Neuronal stem cell (in vitro differentiated cells): ENCODE measurements around the gene RECQL5.

ENCODE experiments used
- DNase-seq: peaks from one replicate; pipeline ENCODE4 v3.0.0-alpha.2; 2013; ENCODE audit warnings: low spot score
- H2AFZ ChIP-seq: one replicate; pipeline ENCODE4 v1.6.1; 2013; ENCODE audit warnings: mild to moderate bottlenecking, low read length, inconsistent platforms
- H2AK5ac ChIP-seq: 2 replicates; pipeline ENCODE4 v1.6.1; 2013; ENCODE audit warnings: low read depth, mild to moderate bottlenecking, inconsistent platforms, low read length, moderate library complexity, mixed read lengths
- H2BK120ac ChIP-seq: 2 replicates; pipeline ENCODE4 v1.6.1; 2013; ENCODE audit warnings: low read depth, mild to moderate bottlenecking, inconsistent platforms, low read length, moderate library complexity, mixed read lengths
- H2BK12ac ChIP-seq: one replicate; pipeline ENCODE4 v1.6.1; 2013; ENCODE audit warnings: low read length, inconsistent platforms
- H2BK15ac ChIP-seq: 2 replicates; pipeline ENCODE4 v1.6.1; 2013; ENCODE audit warnings: mild to moderate bottlenecking, low read length, inconsistent platforms, mixed read lengths
- H2BK5ac ChIP-seq: one replicate; pipeline ENCODE4 v1.6.1; 2013; ENCODE audit warnings: inconsistent platforms, mild to moderate bottlenecking, low read length, moderate library complexity
- H3K14ac ChIP-seq: one replicate; pipeline ENCODE4 v1.6.1; 2013; ENCODE audit warnings: low read length, inconsistent platforms
- H3K18ac ChIP-seq: 2 replicates; pipeline ENCODE4 v1.6.1; 2013; ENCODE audit warnings: low read length, inconsistent platforms
- H3K23ac ChIP-seq: 2 replicates; pipeline ENCODE4 v1.6.1; 2013; ENCODE audit warnings: low read depth, mild to moderate bottlenecking, mixed read lengths, low read length, inconsistent platforms; ENCODE audit not compliant: poor library complexity
- H3K27ac ChIP-seq: replicated peaks from 3 replicates; pipeline ENCODE4 v1.5.1; 2013; ENCODE audit warnings: low read length, inconsistent platforms
- H3K27me3 ChIP-seq, 3 experiments: 2 replicates each; pipeline ENCODE4 v1.6.1; 2013; ENCODE audit warnings: low read length in 3 of 3, mild to moderate bottlenecking in 2 of 3, inconsistent platforms in 1 of 3, low read depth in 1 of 3, mixed read lengths in 1 of 3, moderate library complexity in 1 of 3; ENCODE audit not compliant: control insufficient read depth in 3 of 3, insufficient read depth in 3 of 3
- H3K36me3 ChIP-seq, 2 donors: replicated peaks in 1 of 2; 2 replicates each; pipeline ENCODE4 v1.6.1; 2013; ENCODE audit warnings: low read length in 2 of 2; ENCODE audit not compliant: control insufficient read depth in 2 of 2, insufficient read depth in 2 of 2
- H3K4ac ChIP-seq: 2 replicates; pipeline ENCODE4 v1.6.1; 2013; ENCODE audit warnings: inconsistent platforms, mild to moderate bottlenecking, low read length, moderate library complexity
- H3K4me1 ChIP-seq, 2 donors: 1 replicate in 1 of 2; 2 replicates in 1 of 2; pipeline ENCODE4 v1.6.1; 2013; ENCODE audit warnings: low read length in 2 of 2, low read depth in 1 of 2; ENCODE audit not compliant: control insufficient read depth in 2 of 2, insufficient read depth in 1 of 2
- H3K4me2 ChIP-seq: one replicate; pipeline ENCODE4 v1.6.1; 2013; ENCODE audit warnings: mild to moderate bottlenecking, low read length, inconsistent platforms; ENCODE audit not compliant: insufficient read depth, poor library complexity, severe bottlenecking
- H3K4me3 ChIP-seq, 2 donors: 2 replicates each; pipeline ENCODE4 v1.5.1; 2013; ENCODE audit warnings: low read length in 2 of 2, mild to moderate bottlenecking in 2 of 2, inconsistent platforms in 1 of 2, moderate library complexity in 1 of 2
- H3K79me1 ChIP-seq: one replicate; pipeline ENCODE4 v1.6.1; 2013; ENCODE audit warnings: low read depth, mild to moderate bottlenecking, inconsistent platforms, low read length, moderate library complexity
- H3K9ac ChIP-seq: one replicate; pipeline ENCODE4 v1.6.1; 2013; ENCODE audit warnings: mild to moderate bottlenecking, low read depth, low read length, inconsistent platforms; ENCODE audit not compliant: poor library complexity
- H3K9me3 ChIP-seq, 2 donors: replicated peaks in 1 of 2; 2 replicates each; pipeline versions ENCODE3 to v1.6.1; 2013; ENCODE audit warnings: low read length in 2 of 2, mild to moderate bottlenecking in 2 of 2, inconsistent platforms in 1 of 2, low read depth in 1 of 2, mixed read lengths in 1 of 2, moderate library complexity in 1 of 2; ENCODE audit not compliant: control insufficient read depth in 2 of 2, insufficient read depth in 1 of 2
- H4K8ac ChIP-seq: one replicate; pipeline ENCODE4 v1.6.1; 2013; ENCODE audit warnings: low read depth, mild to moderate bottlenecking, inconsistent platforms, low read length, moderate library complexity
- H4K91ac ChIP-seq: one replicate; pipeline ENCODE4 v1.6.1; 2013; ENCODE audit warnings: low read length, low read depth, mild to moderate bottlenecking, inconsistent platforms; ENCODE audit not compliant: poor library complexity
- WGBS, 2 donors: extraction: QIAGEN DNeasy Blood & Tissue Kit; methylation state at CpG; one replicate each; pipeline ENCODE4 v1.1.7; 2013; ENCODE audit warnings: missing lambda C conversion rate in 2 of 2, mixed read lengths in 1 of 2; ENCODE audit not compliant: insufficient read length in 2 of 2, insufficient replicate concordance in 1 of 2; ENCODE audit errors: extremely low coverage in 2 of 2; 5-methylcytosine and 5-hydroxymethylcytosine counted together

Gene RECQL5

GRCh38 chr17:75590314-75590761 lies 76.6 kb downstream of the RECQL5 start:
- DNase-seq, result no peak
- Histone ChIP-seq H3K27me3 (peaks cover 0 to 52% (median 21%) of the 10 kb centered on the region in 3 experiments), H3K79me1 (peaks cover 5% of the 10 kb centered on the region), H3K27ac (no peak overlapping the region), H3K18ac (no peak overlapping the region), H2BK120ac (no peak overlapping the region), H3K4me1 (peaks cover 0 to 6% of the 10 kb centered on the region in 2 donors), H2BK5ac (no peak overlapping the region), H2BK15ac (peak overlapping the region; percentile 83), H2BK12ac (no peak overlapping the region), H4K8ac (no peak overlapping the region), H2AK5ac (peak overlapping the region; percentile 84), H3K4me3 (no peak overlapping the region), H3K4ac (no peak overlapping the region), H3K9ac (no peak overlapping the region), H3K23ac (no peak overlapping the region), H2AFZ (no peak overlapping the region), H3K9me3 (peaks cover 0 to 11% of the 10 kb centered on the region in 2 donors), H3K14ac (no peak overlapping the region), H3K36me3 (no peaks in the 10 kb centered on the region), H4K91ac (no peak overlapping the region), H3K4me2 (no peak overlapping the region)
- no CpG with 5 or more reads among the region's 8 CpGs for WGBS, 2 donors

DNA sequence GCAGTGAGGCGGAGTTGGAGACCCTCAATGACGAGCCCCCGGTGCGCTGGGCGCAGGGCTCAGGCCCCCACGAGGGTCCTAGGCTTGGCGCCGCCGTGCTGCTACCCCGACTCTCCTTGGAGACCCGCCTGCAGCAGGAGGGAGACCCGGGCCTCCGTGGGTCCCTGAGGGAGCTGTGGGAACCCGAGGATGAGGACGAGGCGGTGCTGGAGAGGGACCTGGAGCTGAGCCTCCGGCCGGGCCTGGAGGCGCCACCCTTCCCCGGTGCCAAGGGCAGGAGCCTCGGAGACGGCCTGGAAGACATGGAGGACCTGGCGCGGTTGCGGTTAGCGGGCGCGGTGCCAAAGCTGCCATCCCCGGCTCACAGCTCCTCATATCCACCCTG lies 77.0 kb downstream of the RECQL5 start:
- peak overlapping the region in 1 of 2 donors; percentile 76 for H3K4me3 ChIP-seq
- peak overlapping the region; percentile 53 for H2BK5ac ChIP-seq
- WGBS, 2 donors, result no CpG with 5 or more reads among the region's 29 CpGs
- peak overlapping the region; percentile 91 for H3K18ac ChIP-seq
- no peak overlapping the region for H4K91ac ChIP-seq
- peaks cover 0 to 11% of the 10 kb centered on the region in 2 donors for H3K9me3 ChIP-seq
- H2AK5ac ChIP-seq, result peak overlapping the region; percentile 94
- DNase-seq, result no peak
- no peaks in the 10 kb centered on the region for H3K36me3 ChIP-seq
- no peak overlapping the region for H2BK120ac ChIP-seq
- H4K8ac ChIP-seq, result peak overlapping the region; percentile 65
- H3K23ac ChIP-seq, result peak overlapping the region; percentile 89
- H2BK12ac ChIP-seq, result peak overlapping the region; percentile 76
- H3K27me3 ChIP-seq, result peaks cover 0 to 48% (median 21%) of the 10 kb centered on the region in 3 experiments
- H3K14ac ChIP-seq, result peak overlapping the region; percentile 40
- no peak overlapping the region for H3K27ac ChIP-seq
- H3K4me1 ChIP-seq, result peaks cover 0 to 6% of the 10 kb centered on the region in 2 donors
- peaks cover 5% of the 10 kb centered on the region for H3K79me1 ChIP-seq
- H3K4ac ChIP-seq, result peak overlapping the region; percentile 40
- no peak overlapping the region for H3K9ac ChIP-seq
- peak overlapping the region; percentile 90 for H2AFZ ChIP-seq
- H2BK15ac ChIP-seq, result peak overlapping the region; percentile 69
- peak overlapping the region; percentile 60 for H3K4me2 ChIP-seq

GRCh38 chr17:75589012-75589918 lies 77.7 kb downstream of the RECQL5 start:
- Histone ChIP-seq H3K4me1 (peaks cover 0 to 8% of the 10 kb centered on the region in 2 donors), H3K27me3 (peaks cover 0 to 46% (median 21%) of the 10 kb centered on the region in 3 experiments), H2BK120ac (peak overlapping the region; percentile 91), H3K9ac (peak overlapping the region; percentile 95), H3K14ac (peak overlapping the region; percentile 40), H2BK12ac (peak overlapping the region; percentile 76), H4K91ac (no peak overlapping the region), H3K18ac (peak overlapping the region; percentile 98), H3K4me3 (peak overlapping the region; percentile 26 to 80), H2AK5ac (peak overlapping the region; percentile 98), H2BK15ac (peak overlapping the region; percentile 69), H3K4ac (peak overlapping the region; percentile 40), H3K36me3 (no peaks in the 10 kb centered on the region), H3K79me1 (peaks cover 5% of the 10 kb centered on the region), H3K27ac (peak overlapping the region; percentile 66), H2AFZ (peak overlapping the region; percentile 90), H4K8ac (peak overlapping the region; percentile 65), H3K23ac (peak overlapping the region; percentile 89), H3K4me2 (peak overlapping the region; percentile 80), H2BK5ac (peak overlapping the region; percentile 66), H3K9me3 (peaks cover 0 to 11% of the 10 kb centered on the region in 2 donors)
- DNase-seq, result peak; percentile 94
- WGBS, 2 donors, result no CpG with 5 or more reads among the region's 100 CpGs

DNA sequence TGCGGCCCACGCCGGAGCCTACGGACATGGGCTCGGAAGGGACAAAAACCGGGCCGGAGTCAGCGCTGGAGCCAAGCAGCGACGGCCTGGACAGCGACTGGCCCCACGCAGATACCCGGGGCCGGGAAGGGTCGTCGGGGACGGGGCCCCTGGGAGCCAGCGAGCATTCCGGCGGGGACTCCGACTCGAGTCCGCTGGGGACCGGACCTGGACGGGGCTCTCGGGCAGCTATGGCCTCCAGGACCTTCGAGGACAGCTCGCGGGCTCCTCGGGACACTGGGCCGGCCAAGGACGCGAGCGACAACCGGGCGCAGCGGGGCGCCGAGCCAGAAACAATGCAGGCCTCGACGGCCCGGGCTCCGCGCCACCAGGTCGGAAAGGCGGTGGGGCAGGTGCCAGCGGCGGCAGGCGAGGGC lies 78.3 kb downstream of the RECQL5 start:
- Histone ChIP-seq H2AFZ (peak overlapping the region; percentile 80), H3K4me2 (peak overlapping the region; percentile 80), H2BK15ac (peak overlapping the region; percentile 99), H3K27ac (peak overlapping the region; percentile 66), H3K18ac (peak overlapping the region; percentile 98), H3K36me3 (no peaks in the 10 kb centered on the region), H3K4me3 (peak overlapping the region; percentile 20 to 80), H3K23ac (peak overlapping the region; percentile 97), H3K4ac (peak overlapping the region; percentile 76), H3K14ac (peak overlapping the region; percentile 47), H2BK12ac (peak overlapping the region; percentile 84), H2AK5ac (peak overlapping the region; percentile 98), H3K9me3 (peaks cover 0 to 11% of the 10 kb centered on the region in 2 donors), H2BK120ac (peak overlapping the region; percentile 91), H2BK5ac (peak overlapping the region; percentile 66), H4K91ac (no peak overlapping the region), H3K79me1 (peaks cover 2% of the 10 kb centered on the region), H3K9ac (peak overlapping the region; percentile 95), H4K8ac (peak overlapping the region; percentile 82), H3K4me1 (peaks cover 0 to 8% of the 10 kb centered on the region in 2 donors), H3K27me3 (peaks cover 0 to 43% (median 21%) of the 10 kb centered on the region in 3 experiments)
- DNase-seq, result peak; percentile 47
- WGBS, 2 donors, result no CpG with 5 or more reads among the region's 49 CpGs
